HepG2 (cell line): ENCODE data around the gene NUP107. TPM values are rescaled to one million over a fixed set of nuclear protein-coding genes. Genes with fewer than 3 reads are reported as not detected.
"Not testable (repeated sequence)": the region's sequence is repeated elsewhere in the genome, so short reads cannot be mapped to it uniquely, and the experiment has no call there.

ENCODE experiments used
- ATAC-seq: fragments of 200-7000 bp; cut with Tn5 transposase; 3 replicates; pipeline ENCODE4 v1.9.1; 2020; ENCODE audit warnings: mild to moderate bottlenecking, moderate library complexity
- BruUV-seq: library from RNA; stranded (reverse); fragments of 400-500 nt; replicated peaks from 2 replicates; lab custom pipeline; 2021; lab: Mats Ljungman, UMichigan
- CTCF ChIA-PET: fragments of 300-600 bp; formaldehyde crosslinking; extraction: SDS; loops from one replicate; lab custom pipeline; 2021; ENCODE audit warnings: low total read pairs, inconsistent platforms, low intra/inter-chr PET ratio; lab: Yijun Ruan, JAX
- POLR2A ChIA-PET: fragments of 350-600 bp; sonication (Branson Sonifier 250); formaldehyde crosslinking; loops from one replicate; lab custom pipeline; 2020; ENCODE audit warnings: antibody characterized with exemption, inconsistent platforms; lab: Yijun Ruan, JAX
- DNase-seq: peaks from one replicate; pipeline ENCODE4 v3.0.0-alpha.2; 2015; ENCODE audit warnings: low spot score
- FAIRE-seq: peaks from 3 replicates; lab custom pipeline; 2011; peaks lifted over from hg19 to GRCh38; lab: Jason Lieb, UNC
- H2AFZ ChIP-seq: one replicate; pipeline ENCODE4 v1.6.1; 2011; ENCODE audit warnings: low read length, inconsistent platforms
- H3K27ac ChIP-seq: fragments of 300-600 bp; 3 replicates; pipeline ENCODE4 v1.8.0; 2011; ENCODE audit warnings: mixed run types, mild to moderate bottlenecking, mixed read lengths, low read length, inconsistent platforms; ENCODE audit not compliant: insufficient read depth; ENCODE audit errors: extremely low read length
- H3K27me3 ChIP-seq, 2 experiments: fragments of 200-600 bp in 1 of 2; 2 replicates in 1 of 2; 3 replicates in 1 of 2; pipeline versions ENCODE4 v1.6.0 to v1.8.0; 2011; ENCODE audit warnings: low read length in 2 of 2, mild to moderate bottlenecking in 2 of 2, moderate library complexity in 2 of 2, inconsistent platforms in 1 of 2; ENCODE audit not compliant: insufficient read depth in 2 of 2, control insufficient read depth in 1 of 2
- H3K36me3 ChIP-seq, 2 experiments: fragments of 200-600 bp in 1 of 2; replicated peaks in 1 of 2; 2 replicates in 1 of 2; 3 replicates in 1 of 2; pipeline versions ENCODE4 v1.5.1 to v1.8.0; 2011; ENCODE audit warnings: low read length in 2 of 2, inconsistent platforms in 1 of 2; ENCODE audit not compliant: insufficient read depth in 2 of 2, control insufficient read depth in 1 of 2
- H3K4me1 ChIP-seq: 2 replicates; pipeline ENCODE4 v1.5.1; 2012; ENCODE audit warnings: low read length, inconsistent platforms; ENCODE audit not compliant: insufficient read depth
- H3K4me2 ChIP-seq: 2 replicates; pipeline ENCODE4 v1.6.0; 2011; ENCODE audit warnings: low read depth, low read length, inconsistent platforms
- H3K4me3 ChIP-seq, 3 experiments: fragments of 200-600 bp in 1 of 3; sonication (generic), shearing (Covaris generic) in 1 of 3; replicated peaks in 1 of 3; 2 replicates each; pipeline ENCODE4 v1.5.1; 2011 to 2016; ENCODE audit warnings: low read length in 3 of 3, inconsistent platforms in 2 of 3, low read depth in 2 of 3, mild to moderate bottlenecking in 2 of 3, control low read depth in 1 of 3, mixed read lengths in 1 of 3; ENCODE audit not compliant: insufficient read depth in 1 of 3
- H3K79me2 ChIP-seq: one replicate; pipeline ENCODE4 v1.6.1; 2011; ENCODE audit warnings: low read length, inconsistent platforms; ENCODE audit not compliant: insufficient read depth
- H3K9ac ChIP-seq: 2 replicates; pipeline ENCODE4 v1.6.0; 2011; ENCODE audit warnings: mild to moderate bottlenecking, low read depth, low read length, inconsistent platforms; ENCODE audit not compliant: insufficient read depth
- H3K9me3 ChIP-seq: 2 replicates; pipeline ENCODE4 v1.5.1; 2012; ENCODE audit warnings: mild to moderate bottlenecking, low read length
- H4K20me1 ChIP-seq: 2 replicates; pipeline ENCODE4 v1.6.0; 2011; ENCODE audit warnings: inconsistent platforms, mild to moderate bottlenecking, low read length, moderate library complexity; ENCODE audit not compliant: insufficient read depth
- CEBPB ChIP-seq: IDR thresholded peaks from 2 replicates; pipeline ENCODE4 v1.6.1; 2011; ENCODE audit warnings: low read depth, low read length, improper control_type of control experiment, borderline replicate concordance
- CEBPG ChIP-seq: IDR thresholded peaks from 2 replicates; pipeline ENCODE4 v1.6.1; 2016
- HDAC1 ChIP-seq: sonication (generic); formaldehyde crosslinking; IDR thresholded peaks from 2 replicates; pipeline ENCODE4 v1.5.1; 2020; ENCODE audit warnings: mild to moderate bottlenecking, missing genetic modification reagents
- HNF4A ChIP-seq: sonication (generic); formaldehyde crosslinking; IDR thresholded peaks from 2 replicates; pipeline ENCODE4 v1.4.0; 2020; ENCODE audit warnings: missing genetic modification reagents
- POGZ ChIP-seq: sonication (generic); formaldehyde crosslinking; IDR thresholded peaks from 2 replicates; pipeline ENCODE4 v1.4.0; 2020; ENCODE audit warnings: mild to moderate bottlenecking, missing genetic modification reagents
- TOPORS ChIP-seq: sonication (generic); formaldehyde crosslinking; IDR thresholded peaks from 2 replicates; pipeline ENCODE4 v1.8.0; 2023; ENCODE audit warnings: mild to moderate bottlenecking, missing genetic modification reagents
- ZMYM3 ChIP-seq: sonication (generic); formaldehyde crosslinking; IDR thresholded peaks from 2 replicates; pipeline ENCODE4 v1.5.1; 2020; ENCODE audit warnings: mild to moderate bottlenecking, missing genetic modification reagents
- ZMYM4 ChIP-seq: sonication (generic); formaldehyde crosslinking; IDR thresholded peaks from 2 replicates; pipeline ENCODE4 v1.8.1; 2023; ENCODE audit warnings: mild to moderate bottlenecking, missing genetic modification reagents
- ZNF460 ChIP-seq: sonication (generic); formaldehyde crosslinking; IDR thresholded peaks from 2 replicates; pipeline ENCODE4 v1.5.1; 2020; ENCODE audit warnings: missing genetic modification reagents, mild to moderate bottlenecking, borderline replicate concordance
- ZSCAN25 ChIP-seq: sonication (generic); formaldehyde crosslinking; IDR thresholded peaks from 2 replicates; pipeline ENCODE4 v1.8.0; 2022; ENCODE audit warnings: mild to moderate bottlenecking, missing genetic modification reagents
- WGBS: methylation state at CpG from one replicate; pipeline ENCODE4 v1.1.6; 2017; ENCODE audit warnings: low lambda C conversion rate; 5-methylcytosine and 5-hydroxymethylcytosine counted together
- in situ Hi-C: cut with HindIII; loops from 2 replicates; pipeline ENCODE4 v1.10.0; 2017; ENCODE audit warnings: low pct_unique_long_range_greater_than_20kb; ENCODE audit not compliant: extremely low pct_ligation_motif_present
- intact Hi-C: fragments of 100-400 bp; cut with micrococcal nuclease; formaldehyde crosslinking; loops from one replicate; pipeline ENCODE4 v1.10.0; 2022; ENCODE audit not compliant: unreplicated experiment
- polyA plus RNA-seq, 8 experiments: library from polyadenylated mRNA; depleted of rRNA in 3 of 8; stranded (reverse) in 7 of 8; unstranded in 1 of 8; fragments of >200 nt; fragmentation: Illumina TruSeq in 4 of 8; extraction: Trizol in 4 of 8; gene quantifications; 2 replicates each; pipeline versions ENCODE4 v1.2.1 to v1.2.3, GENCODE V29; 2011 to 2016; ENCODE audit warnings: low read depth in 4 of 8, missing spikeins in 1 of 8, mixed read lengths in 1 of 8; ENCODE audit not compliant: insufficient read depth in 1 of 8
- total RNA-seq, 5 experiments: library from RNA; depleted of rRNA; stranded (reverse); fragments of >200 nt; fragmentation: Illumina TruSeq; extraction: Trizol; gene quantifications; 2 replicates each; pipeline ENCODE4 v1.2.3, GENCODE V29; 2016; ENCODE audit warnings: low read depth in 1 of 5
- TF ChIP-seq, protein P1 (sequence below): sonication (generic); formaldehyde crosslinking; IDR thresholded peaks from 2 replicates; pipeline ENCODE4 v1.4.0; 2020; ENCODE audit warnings: mild to moderate bottlenecking, missing genetic modification reagents
- TF ChIP-seq, protein P2 (sequence below): sonication (generic); formaldehyde crosslinking; IDR thresholded peaks from 2 replicates; pipeline ENCODE4 v1.4.0; 2020; ENCODE audit warnings: missing genetic modification reagents, borderline replicate concordance
- TF ChIP-seq, protein P3 (sequence below): sonication (generic); formaldehyde crosslinking; IDR thresholded peaks from 2 replicates; pipeline ENCODE4 v1.5.0; 2020; ENCODE audit warnings: mild to moderate bottlenecking, missing genetic modification reagents, borderline replicate concordance

Gene NUP107
- total and polyA plus RNA-seq, 2 of the 13 experiments (the other 11 are each of a cell fraction or from before 2014, with no cell fraction given), result 54.7 to 100 TPM

DNA sequence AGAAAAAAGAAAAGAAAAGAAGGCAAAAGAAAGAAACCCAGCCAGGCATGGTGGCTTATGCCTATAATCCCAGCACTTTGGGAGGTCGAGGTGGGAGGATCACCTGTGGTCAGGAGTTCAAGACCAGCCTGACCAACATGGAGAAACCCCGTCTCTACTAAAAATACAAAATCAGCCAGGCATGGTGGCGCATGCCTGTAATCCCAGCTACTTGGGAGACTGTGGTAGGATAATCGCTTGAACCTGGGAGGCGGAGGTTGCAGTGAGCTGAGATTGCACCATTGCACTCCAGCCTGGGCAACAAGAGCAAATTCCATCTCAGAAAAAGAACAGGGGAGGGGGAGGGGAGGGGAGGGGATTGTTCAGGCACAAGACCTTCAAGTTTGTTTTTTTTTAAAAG, 9.9 kb upstream of the NUP107 start:
- H4K20me1 ChIP-seq, H3K27ac ChIP-seq, intact Hi-C loops, H3K9me3 ChIP-seq, DNase-seq, H3K27me3 ChIP-seq, H3K36me3 ChIP-seq, CTCF ChIA-PET, in situ Hi-C loops, BruUV-seq, FAIRE-seq, H3K79me2 ChIP-seq: not testable (repeated sequence)
- peak overlapping the region; percentile 42 for H2AFZ ChIP-seq
- whole genome bisulfite sequencing, result 21% methylated on average over 5 of the region's 5 CpGs
- POLR2A ChIA-PET, result interaction anchor here (1.1 kb wide), 1 partner anchor 10 kb away, joined by 3 read pairs; no protein-coding TSS in a partner anchor
- H3K4me3 ChIP-seq, result peak overlapping the region in 1 of 3 experiments; percentile 54; a peak in 3 of 6 replicates
- H3K9ac ChIP-seq, result peak overlapping the region; percentile 34; the same call in 1 of the 2 replicates
- H3K4me2 ChIP-seq, result peak overlapping the region; percentile 60
- ATAC-seq, result peak; percentile 51; the same call in 2 of the 3 replicates
- H3K4me1 ChIP-seq, result peaks cover 24% of the 10 kb centered on the region
- TF ChIP-seq, protein P1, sequence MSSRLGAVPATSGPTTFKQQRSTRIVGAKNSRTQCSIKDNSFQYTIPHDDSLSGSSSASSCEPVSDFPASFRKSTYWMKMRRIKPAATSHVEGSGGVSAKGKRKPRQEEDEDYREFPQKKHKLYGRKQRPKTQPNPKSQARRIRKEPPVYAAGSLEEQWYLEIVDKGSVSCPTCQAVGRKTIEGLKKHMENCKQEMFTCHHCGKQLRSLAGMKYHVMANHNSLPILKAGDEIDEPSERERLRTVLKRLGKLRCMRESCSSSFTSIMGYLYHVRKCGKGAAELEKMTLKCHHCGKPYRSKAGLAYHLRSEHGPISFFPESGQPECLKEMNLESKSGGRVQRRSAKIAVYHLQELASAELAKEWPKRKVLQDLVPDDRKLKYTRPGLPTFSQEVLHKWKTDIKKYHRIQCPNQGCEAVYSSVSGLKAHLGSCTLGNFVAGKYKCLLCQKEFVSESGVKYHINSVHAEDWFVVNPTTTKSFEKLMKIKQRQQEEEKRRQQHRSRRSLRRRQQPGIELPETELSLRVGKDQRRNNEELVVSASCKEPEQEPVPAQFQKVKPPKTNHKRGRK (CRISPR knock-in tag), result peak; percentile 71; the same call in 1 of the 2 replicates
- TF ChIP-seq HNF4A (peak; percentile 42), TOPORS (CRISPR knock-in tag) (0 out of 2 replicates have a peak, but pooled peaks have one; percentile 22), ZMYM3 (peak; percentile 62; the same call in 1 of the 2 replicates), CEBPB (peak; percentile 57; the same call in 1 of the 2 replicates), ZMYM4 (CRISPR knock-in tag) (peak; percentile 58; the same call in 1 of the 2 replicates), POGZ (CRISPR knock-in tag) (0 out of 2 replicates have a peak, but pooled peaks have one; percentile 15), CEBPG (CRISPR knock-in tag) (peak; percentile 72), HDAC1 (peak; percentile 13; the same call in 1 of the 2 replicates), ZSCAN25 (CRISPR knock-in tag) (peak; percentile 10; the same call in 1 of the 2 replicates), ZNF460 (0 out of 2 replicates have a peak, but pooled peaks have one; percentile 21)
- TF ChIP-seq, protein P2, sequence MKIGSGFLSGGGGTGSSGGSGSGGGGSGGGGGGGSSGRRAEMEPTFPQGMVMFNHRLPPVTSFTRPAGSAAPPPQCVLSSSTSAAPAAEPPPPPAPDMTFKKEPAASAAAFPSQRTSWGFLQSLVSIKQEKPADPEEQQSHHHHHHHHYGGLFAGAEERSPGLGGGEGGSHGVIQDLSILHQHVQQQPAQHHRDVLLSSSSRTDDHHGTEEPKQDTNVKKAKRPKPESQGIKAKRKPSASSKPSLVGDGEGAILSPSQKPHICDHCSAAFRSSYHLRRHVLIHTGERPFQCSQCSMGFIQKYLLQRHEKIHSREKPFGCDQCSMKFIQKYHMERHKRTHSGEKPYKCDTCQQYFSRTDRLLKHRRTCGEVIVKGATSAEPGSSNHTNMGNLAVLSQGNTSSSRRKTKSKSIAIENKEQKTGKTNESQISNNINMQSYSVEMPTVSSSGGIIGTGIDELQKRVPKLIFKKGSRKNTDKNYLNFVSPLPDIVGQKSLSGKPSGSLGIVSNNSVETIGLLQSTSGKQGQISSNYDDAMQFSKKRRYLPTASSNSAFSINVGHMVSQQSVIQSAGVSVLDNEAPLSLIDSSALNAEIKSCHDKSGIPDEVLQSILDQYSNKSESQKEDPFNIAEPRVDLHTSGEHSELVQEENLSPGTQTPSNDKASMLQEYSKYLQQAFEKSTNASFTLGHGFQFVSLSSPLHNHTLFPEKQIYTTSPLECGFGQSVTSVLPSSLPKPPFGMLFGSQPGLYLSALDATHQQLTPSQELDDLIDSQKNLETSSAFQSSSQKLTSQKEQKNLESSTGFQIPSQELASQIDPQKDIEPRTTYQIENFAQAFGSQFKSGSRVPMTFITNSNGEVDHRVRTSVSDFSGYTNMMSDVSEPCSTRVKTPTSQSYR (CRISPR knock-in tag), result peak; percentile 55; the same call in 1 of the 2 replicates
- TF ChIP-seq, protein P3, sequence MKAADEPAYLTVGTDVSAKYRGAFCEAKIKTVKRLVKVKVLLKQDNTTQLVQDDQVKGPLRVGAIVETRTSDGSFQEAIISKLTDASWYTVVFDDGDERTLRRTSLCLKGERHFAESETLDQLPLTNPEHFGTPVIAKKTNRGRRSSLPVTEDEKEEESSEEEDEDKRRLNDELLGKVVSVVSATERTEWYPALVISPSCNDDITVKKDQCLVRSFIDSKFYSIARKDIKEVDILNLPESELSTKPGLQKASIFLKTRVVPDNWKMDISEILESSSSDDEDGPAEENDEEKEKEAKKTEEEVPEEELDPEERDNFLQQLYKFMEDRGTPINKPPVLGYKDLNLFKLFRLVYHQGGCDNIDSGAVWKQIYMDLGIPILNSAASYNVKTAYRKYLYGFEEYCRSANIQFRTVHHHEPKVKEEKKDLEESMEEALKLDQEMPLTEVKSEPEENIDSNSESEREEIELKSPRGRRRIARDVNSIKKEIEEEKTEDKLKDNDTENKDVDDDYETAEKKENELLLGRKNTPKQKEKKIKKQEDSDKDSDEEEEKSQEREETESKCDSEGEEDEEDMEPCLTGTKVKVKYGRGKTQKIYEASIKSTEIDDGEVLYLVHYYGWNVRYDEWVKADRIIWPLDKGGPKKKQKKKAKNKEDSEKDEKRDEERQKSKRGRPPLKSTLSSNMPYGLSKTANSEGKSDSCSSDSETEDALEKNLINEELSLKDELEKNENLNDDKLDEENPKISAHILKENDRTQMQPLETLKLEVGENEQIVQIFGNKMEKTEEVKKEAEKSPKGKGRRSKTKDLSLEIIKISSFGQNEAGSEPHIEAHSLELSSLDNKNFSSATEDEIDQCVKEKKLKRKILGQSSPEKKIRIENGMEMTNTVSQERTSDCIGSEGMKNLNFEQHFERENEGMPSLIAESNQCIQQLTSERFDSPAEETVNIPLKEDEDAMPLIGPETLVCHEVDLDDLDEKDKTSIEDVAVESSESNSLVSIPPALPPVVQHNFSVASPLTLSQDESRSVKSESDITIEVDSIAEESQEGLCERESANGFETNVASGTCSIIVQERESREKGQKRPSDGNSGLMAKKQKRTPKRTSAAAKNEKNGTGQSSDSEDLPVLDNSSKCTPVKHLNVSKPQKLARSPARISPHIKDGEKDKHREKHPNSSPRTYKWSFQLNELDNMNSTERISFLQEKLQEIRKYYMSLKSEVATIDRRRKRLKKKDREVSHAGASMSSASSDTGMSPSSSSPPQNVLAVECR (CRISPR knock-in tag), result peak; percentile 22; the same call in 1 of the 2 replicates
